ENCODE measurements around the gene MNX1. TPM values are rescaled to one million over a fixed set of nuclear protein-coding genes. Genes with fewer than 3 reads are reported as not detected.

The MNX1 gene
- total RNA-seq, 1 donor, result not detected

- TF ChIP-seq CTCF (IDR thresholded peaks at IDR 0.05; ENCODE audit: insufficient read depth, low read depth, low read length), result no peak
- DNase-seq (ENCODE audit: low read depth), result no peak
- H3K4me3 ChIP-seq (ENCODE audit: low read depth, low read length), result no peak overlapping the region
These were observed 4.2 kb downstream of the MNX1 start for GRCh38 chr7:157006205-157006747.

- DNase-seq (ENCODE audit: low read depth), result no peak
- TF ChIP-seq CTCF (IDR thresholded peaks at IDR 0.05; ENCODE audit: insufficient read depth, low read depth, low read length), result no peak
These were observed 4.8 kb downstream of the MNX1 start for GRCh38 chr7:157005456-157006204.

GRCh38 chr7:157004521-157005455 lies 5.7 kb downstream of the MNX1 start:
- no peak for TF ChIP-seq CTCF (IDR thresholded peaks at IDR 0.05; ENCODE audit: insufficient read depth, low read depth, low read length)
- no peak for DNase-seq (ENCODE audit: low read depth)
- no peak overlapping the region for H3K4me3 ChIP-seq (ENCODE audit: low read depth, low read length)

More at GRCh38 chr7:157005456-157006204, 4.8 kb downstream of the MNX1 start:
- H3K4me3 ChIP-seq (ENCODE audit: low read depth, low read length), result no peak overlapping the region

GRCh38 chr7:157003756-157004520 lies 6.5 kb downstream of the MNX1 start:
- H3K4me3 ChIP-seq (ENCODE audit: low read depth, low read length), result no peak overlapping the region
- DNase-seq (ENCODE audit: low read depth), result peak; percentile 22
- no peak for TF ChIP-seq CTCF (IDR thresholded peaks at IDR 0.05; ENCODE audit: insufficient read depth, low read depth, low read length)

- no peak for DNase-seq (ENCODE audit: low read depth)
- TF ChIP-seq CTCF (IDR thresholded peaks at IDR 0.05; ENCODE audit: insufficient read depth, low read depth, low read length), result no peak
- H3K4me3 ChIP-seq (ENCODE audit: low read depth, low read length), result no peak overlapping the region
These were observed 7.1 kb downstream of the MNX1 start for GRCh38 chr7:157003445-157003755.

- no peak for TF ChIP-seq CTCF (IDR thresholded peaks at IDR 0.05; ENCODE audit: insufficient read depth, low read depth, low read length)
These were observed 7.5 kb downstream of the MNX1 start for GRCh38 chr7:157002819-157003421.

More at GRCh38 chr7:157002819-157003421, 7.5 kb downstream of the MNX1 start:
- DNase-seq (ENCODE audit: low read depth), result no peak
- no peak overlapping the region for H3K4me3 ChIP-seq (ENCODE audit: low read depth, low read length)

All from fibroblast of villous mesenchyme (primary cell).